NCI-H345 treated with DMSO at 0.1 percent for 48 hours (cell line): ENCODE data around the gene HOXA3.

ENCODE experiments used
- DNase-seq: peaks from one replicate; lab custom pipeline; 2025; ENCODE audit not compliant: unreplicated experiment; lab: John Stamatoyannopoulos, UW

Gene HOXA3

GRCh38 chr7:27095050-27095896 lies 57.1 kb downstream of the HOXA3 start:
- no peak for DNase-seq

- DNase-seq, result no peak
Measured at GRCh38 chr7:27094304-27095049, 57.9 kb downstream of the HOXA3 start.

GRCh38 chr7:27093184-27093895 lies 59.0 kb downstream of the HOXA3 start:
- no peak for DNase-seq

GRCh38 chr7:27092819-27093110 lies 59.6 kb downstream of the HOXA3 start:
- DNase-seq, result no peak

- no peak for DNase-seq
Measured at GRCh38 chr7:27091941-27092818, 60.2 kb downstream of the HOXA3 start.

GRCh38 chr7:27091105-27091504 lies 61.3 kb downstream of the HOXA3 start:
- peak; percentile 31 for DNase-seq

GRCh38 chr7:27088002-27088922 lies 64.1 kb downstream of the HOXA3 start:
- DNase-seq, result no peak

- DNase-seq, result peak; percentile 27
Measured at GRCh38 chr7:27083646-27084045, 68.7 kb downstream of the HOXA3 start.

GRCh38 chr7:27082171-27082570 lies 70.2 kb downstream of the HOXA3 start:
- no peak for DNase-seq

GRCh38 chr7:27080844-27081436 lies 71.4 kb downstream of the HOXA3 start:
- no peak for DNase-seq

- no peak for DNase-seq
Measured at GRCh38 chr7:27079234-27079975, 73.0 kb downstream of the HOXA3 start.

GRCh38 chr7:27078616-27079233 lies 73.7 kb downstream of the HOXA3 start:
- no peak for DNase-seq

- no peak for DNase-seq
Measured at GRCh38 chr7:27073076-27073475, 79.3 kb downstream of the HOXA3 start.

- no peak for DNase-seq
Measured at GRCh38 chr7:27071622-27072390, 80.6 kb downstream of the HOXA3 start.

- no peak for DNase-seq
Measured at GRCh38 chr7:27068259-27068658, 84.1 kb downstream of the HOXA3 start.

- DNase-seq, result no peak
Measured at GRCh38 chr7:27066148-27066547, 86.2 kb downstream of the HOXA3 start.

- DNase-seq, result no peak
Measured at GRCh38 chr7:27065709-27066108, 86.7 kb downstream of the HOXA3 start.

GRCh38 chr7:27064661-27065060 lies 87.7 kb downstream of the HOXA3 start:
- no peak for DNase-seq
